H1 (cell line): ENCODE measurements around the gene CTIF. TPM values are rescaled to one million over a fixed set of nuclear protein-coding genes. Genes with fewer than 3 reads are reported as not detected.
A peak's percentile ranks its signal among the peaks of the same experiment; 100 is the strongest.

ENCODE experiments used
- CTCF ChIA-PET: fragments of 300-600 bp; sonication (Branson Sonifier 250); formaldehyde crosslinking; loops from one replicate; lab custom pipeline; 2021; ENCODE audit not compliant: partially characterized antibody; lab: Charles Lee
- POLR2A ChIA-PET: fragments of 300-600 bp; sonication (Branson Sonifier 250); formaldehyde crosslinking; loops from one replicate; lab custom pipeline; 2021; ENCODE audit warnings: inconsistent platforms; ENCODE audit not compliant: partially characterized antibody; lab: Charles Lee
- DNase-seq, 2 experiments: peaks; one replicate each; pipeline versions ENCODE4 v3.0.0 to v3.0.0-alpha.2; 2010 to 2022; ENCODE audit warnings: low spot score in 2 of 2, low read depth in 1 of 2, mixed read lengths in 1 of 2
- FAIRE-seq: peaks from 2 replicates; lab custom pipeline; 2011; peaks lifted over from hg19 to GRCh38; lab: Jason Lieb, UNC
- H2AFZ ChIP-seq: 2 replicates; pipeline ENCODE4 v1.8.1; 2012; ENCODE audit warnings: low read length, inconsistent platforms
- H2AK5ac ChIP-seq: 2 replicates; pipeline ENCODE4 v1.6.1; 2013; ENCODE audit warnings: low read depth, low read length
- H2BK120ac ChIP-seq: replicated peaks from 2 replicates; pipeline ENCODE3; 2013; ENCODE audit warnings: low read depth, low read length, inconsistent platforms
- H2BK12ac ChIP-seq: 2 replicates; pipeline ENCODE4 v1.6.1; 2013; ENCODE audit warnings: low read depth, low read length
- H2BK15ac ChIP-seq: 2 replicates; pipeline ENCODE4 v1.6.1; 2013; ENCODE audit warnings: low read length
- H2BK20ac ChIP-seq: 2 replicates; pipeline ENCODE4 v1.6.1; 2013; ENCODE audit warnings: low read length
- H2BK5ac ChIP-seq: 2 replicates; pipeline ENCODE4 v1.6.1; 2013; ENCODE audit warnings: low read depth, low read length
- H3K14ac ChIP-seq: 2 replicates; pipeline ENCODE4 v1.6.1; 2013; ENCODE audit warnings: inconsistent platforms; ENCODE audit not compliant: insufficient read length
- H3K18ac ChIP-seq: 2 replicates; pipeline ENCODE4 v1.6.1; 2013; ENCODE audit warnings: low read length; ENCODE audit errors: extremely low read depth
- H3K23ac ChIP-seq: 2 replicates; pipeline ENCODE4 v1.6.1; 2013; ENCODE audit warnings: inconsistent platforms; ENCODE audit not compliant: insufficient read length
- H3K23me2 ChIP-seq: 2 replicates; pipeline ENCODE4 v1.6.1; 2013; ENCODE audit warnings: low read depth, low read length
- H3K27ac ChIP-seq: 2 replicates; pipeline ENCODE4 v1.6.1; 2011; ENCODE audit warnings: low read depth, low read length, inconsistent platforms
- H3K27me3 ChIP-seq, 4 experiments: replicated peaks in 1 of 4; 1 replicate in 1 of 4; 2 replicates in 3 of 4; pipeline versions ENCODE4 v1.6.1 to v1.8.1; 2011 to 2013; ENCODE audit warnings: low read length in 3 of 4, mild to moderate bottlenecking in 3 of 4, inconsistent platforms in 2 of 4, mixed read lengths in 2 of 4, moderate library complexity in 1 of 4; ENCODE audit not compliant: control insufficient read depth in 3 of 4, insufficient read depth in 3 of 4; ENCODE audit errors: extremely low read depth in 1 of 4
- H3K36me3 ChIP-seq, 4 experiments: 2 replicates each; pipeline versions ENCODE4 v1.6.1 to v1.8.1; 2011 to 2013; ENCODE audit warnings: mild to moderate bottlenecking in 4 of 4, low read length in 3 of 4, moderate library complexity in 2 of 4, control low read depth in 1 of 4, inconsistent platforms in 1 of 4; ENCODE audit not compliant: insufficient read depth in 4 of 4, control insufficient read depth in 2 of 4
- H3K4ac ChIP-seq: replicated peaks from 2 replicates; pipeline ENCODE3; 2013; ENCODE audit warnings: low read length, low read depth, mixed read lengths, inconsistent platforms; ENCODE audit not compliant: insufficient read length
- H3K4me1 ChIP-seq, 4 experiments: replicated peaks in 1 of 4; 1 replicate in 1 of 4; 2 replicates in 3 of 4; pipeline versions ENCODE4 v1.6.1 to v1.8.1; 2011 to 2013; ENCODE audit warnings: low read length in 3 of 4, inconsistent platforms in 2 of 4, mixed read lengths in 1 of 4; ENCODE audit not compliant: insufficient read depth in 4 of 4, control insufficient read depth in 3 of 4
- H3K4me2 ChIP-seq, 2 experiments: 2 replicates each; pipeline versions ENCODE4 v1.6.1 to v1.8.1; 2011 to 2013; ENCODE audit warnings: low read depth in 2 of 2, low read length in 2 of 2, control low read depth in 1 of 2, inconsistent platforms in 1 of 2, mild to moderate bottlenecking in 1 of 2; ENCODE audit not compliant: insufficient read depth in 1 of 2
- H3K4me3 ChIP-seq, 4 experiments: fragments of 200-600, 300-600 bp in 1 of 4; sonication (generic), shearing (Covaris generic), sonication (Bioruptor Twin) in 1 of 4; 2 replicates each; pipeline versions ENCODE4 v1.5.1 to v1.8.1; 2011 to 2016; ENCODE audit warnings: low read length in 4 of 4, low read depth in 3 of 4, control low read depth in 2 of 4, inconsistent platforms in 2 of 4, mild to moderate bottlenecking in 2 of 4, mixed read lengths in 1 of 4, moderate library complexity in 1 of 4; ENCODE audit not compliant: insufficient read depth in 2 of 4; ENCODE audit errors: extremely low read depth in 1 of 4
- H3K56ac ChIP-seq: replicated peaks from 2 replicates; pipeline ENCODE3; 2013; ENCODE audit warnings: low read depth, mild to moderate bottlenecking, mixed read lengths, low read length, inconsistent platforms; ENCODE audit not compliant: insufficient read length
- H3K79me1 ChIP-seq: 2 replicates; pipeline ENCODE4 v1.6.1; 2013; ENCODE audit warnings: low read depth, low read length, control low read depth
- H3K79me2 ChIP-seq, 2 experiments: 2 replicates each; pipeline versions ENCODE4 v1.6.1 to v1.8.1; 2012 to 2013; ENCODE audit warnings: low read length in 2 of 2, mild to moderate bottlenecking in 2 of 2, inconsistent platforms in 1 of 2; ENCODE audit not compliant: insufficient read depth in 2 of 2, control insufficient read depth in 1 of 2
- H3K9ac ChIP-seq, 4 experiments: replicated peaks in 1 of 4; 1 replicate in 1 of 4; 2 replicates in 3 of 4; pipeline versions ENCODE4 v1.6.1 to v1.8.1; 2011 to 2013; ENCODE audit warnings: low read depth in 3 of 4, low read length in 3 of 4, control low read depth in 2 of 4, mild to moderate bottlenecking in 2 of 4, moderate library complexity in 2 of 4, inconsistent platforms in 1 of 4; ENCODE audit errors: extremely low read depth in 1 of 4
- H3K9me3 ChIP-seq, 2 experiments: 2 replicates each; pipeline versions ENCODE4 v1.6.1 to v1.8.1; 2012 to 2013; ENCODE audit warnings: mild to moderate bottlenecking in 2 of 2, moderate library complexity in 2 of 2, control low read depth in 1 of 2, inconsistent platforms in 1 of 2, low read depth in 1 of 2, low read length in 1 of 2, mixed read lengths in 1 of 2; ENCODE audit not compliant: insufficient read depth in 2 of 2
- H4K20me1 ChIP-seq, 2 experiments: replicated peaks in 1 of 2; 2 replicates each; pipeline versions ENCODE3 to v1.8.1; 2011 to 2013; ENCODE audit warnings: inconsistent platforms in 2 of 2, low read length in 2 of 2, mild to moderate bottlenecking in 1 of 2; ENCODE audit not compliant: insufficient read depth in 2 of 2, control insufficient read depth in 1 of 2
- H4K5ac ChIP-seq: 2 replicates; pipeline ENCODE4 v1.6.1; 2013; ENCODE audit warnings: low read length, low read depth, mixed read lengths, inconsistent platforms; ENCODE audit not compliant: insufficient read length
- H4K8ac ChIP-seq: 2 replicates; pipeline ENCODE4 v1.8.0; 2013; ENCODE audit warnings: mild to moderate bottlenecking, moderate library complexity, low read length, inconsistent platforms; ENCODE audit not compliant: insufficient read depth; ENCODE audit errors: extremely low read depth
- H4K91ac ChIP-seq: replicated peaks from 2 replicates; pipeline ENCODE3; 2013; ENCODE audit warnings: low read length, mixed read lengths, inconsistent platforms; ENCODE audit not compliant: insufficient read length
- ASH2L ChIP-seq: fragments of 200-600, 300-600 bp; sonication (generic); IDR thresholded peaks from one replicate; pipeline ENCODE4 v1.7.1; 2017; ENCODE audit warnings: low read length
- EZH2 ChIP-seq: fragments of 200-600 bp; sonication (generic); IDR thresholded peaks from 2 replicates; pipeline ENCODE4 v1.7.1; 2012; ENCODE audit warnings: low read depth, mild to moderate bottlenecking, moderate library complexity, low read length, inconsistent platforms; ENCODE audit not compliant: severe bottlenecking
- KDM1A ChIP-seq: fragments of 200-600, 300-600 bp; sonication (generic); IDR thresholded peaks from 2 replicates; pipeline ENCODE4 v1.7.1; 2016; ENCODE audit warnings: mild to moderate bottlenecking, low read length, borderline replicate concordance
- PHF8 ChIP-seq: fragments of 200-600 bp; sonication (generic); conservative IDR thresholded peaks from 2 replicates; pipeline ENCODE4 v1.7.1; 2012; ENCODE audit warnings: low read depth, mild to moderate bottlenecking, inconsistent platforms, low read length, moderate library complexity
- RBBP5 ChIP-seq: IDR thresholded peaks from 2 replicates; pipeline ENCODE4 v1.7.1; 2012; ENCODE audit warnings: low read depth, mild to moderate bottlenecking, inconsistent platforms, low read length, moderate library complexity, borderline replicate concordance
- SIRT6 ChIP-seq: IDR thresholded peaks from one replicate; pipeline ENCODE4 v1.7.1; 2012; ENCODE audit warnings: low read length, inconsistent platforms
- SIX5 ChIP-seq: IDR thresholded peaks from 2 replicates; pipeline ENCODE4 v1.6.1; 2011; ENCODE audit warnings: mild to moderate bottlenecking, low read depth, low read length
- TBP ChIP-seq: IDR thresholded peaks from 2 replicates; pipeline ENCODE4 v1.6.1; 2011; ENCODE audit warnings: low read depth, low read length, improper control_type of control experiment
- ZNF274 ChIP-seq: IDR thresholded peaks from 2 replicates; pipeline ENCODE4 v1.7.0; 2012; ENCODE audit warnings: low read length, borderline replicate concordance; ENCODE audit errors: extremely low read depth
- WGBS, 2 experiments: shearing (Covaris generic) in 1 of 2; methylation state at CpG; one replicate each; pipeline versions ENCODE4 v1.1.6 to v1.1.7; 2013 to 2015; ENCODE audit warnings: low lambda C conversion rate in 2 of 2, mixed read lengths in 2 of 2, inconsistent platforms in 1 of 2, low coverage in 1 of 2, missing lambda C conversion rate in 1 of 2; ENCODE audit not compliant: insufficient replicate concordance in 2 of 2, insufficient coverage in 1 of 2, insufficient read length in 1 of 2; ENCODE audit errors: extremely low coverage in 1 of 2, missing lambda C conversion rate in 1 of 2; 5-methylcytosine and 5-hydroxymethylcytosine counted together
- polyA plus RNA-seq, 7 experiments: library from polyadenylated mRNA; depleted of rRNA in 3 of 7; stranded (reverse) in 5 of 7; unstranded in 2 of 7; fragments of >200 nt in 5 of 7; fragments of 200-250 nt in 2 of 7; gene quantifications; 1 replicate in 5 of 7; 2 replicates in 1 of 7; 4 replicates in 1 of 7; pipeline versions ENCODE4 v1.2.1 to v1.2.3, GENCODE V29; 2011 to 2013; ENCODE audit warnings: missing spikeins in 2 of 7, mixed read lengths in 2 of 7
- total RNA-seq: library from RNA; stranded (reverse); fragmentation: NEBNext Ultra II Directional; extraction: Animal tissue kit (Norgen Biotek cat#: 25700); gene quantifications from 2 replicates; pipeline ENCODE4 v1.2.1, GENCODE V29; 2021
- TF ChIP-seq, protein P1 (sequence below): IDR thresholded peaks from 2 replicates; pipeline ENCODE4 v1.6.1; 2011; ENCODE audit warnings: low read length, improper control_type of control experiment

CTIF gene
- total and polyA plus RNA-seq, 2 of the 8 experiments (the other 6 are each of a cell fraction or from before 2014, with no cell fraction given): 9.0 to 17.8 TPM

DNA sequence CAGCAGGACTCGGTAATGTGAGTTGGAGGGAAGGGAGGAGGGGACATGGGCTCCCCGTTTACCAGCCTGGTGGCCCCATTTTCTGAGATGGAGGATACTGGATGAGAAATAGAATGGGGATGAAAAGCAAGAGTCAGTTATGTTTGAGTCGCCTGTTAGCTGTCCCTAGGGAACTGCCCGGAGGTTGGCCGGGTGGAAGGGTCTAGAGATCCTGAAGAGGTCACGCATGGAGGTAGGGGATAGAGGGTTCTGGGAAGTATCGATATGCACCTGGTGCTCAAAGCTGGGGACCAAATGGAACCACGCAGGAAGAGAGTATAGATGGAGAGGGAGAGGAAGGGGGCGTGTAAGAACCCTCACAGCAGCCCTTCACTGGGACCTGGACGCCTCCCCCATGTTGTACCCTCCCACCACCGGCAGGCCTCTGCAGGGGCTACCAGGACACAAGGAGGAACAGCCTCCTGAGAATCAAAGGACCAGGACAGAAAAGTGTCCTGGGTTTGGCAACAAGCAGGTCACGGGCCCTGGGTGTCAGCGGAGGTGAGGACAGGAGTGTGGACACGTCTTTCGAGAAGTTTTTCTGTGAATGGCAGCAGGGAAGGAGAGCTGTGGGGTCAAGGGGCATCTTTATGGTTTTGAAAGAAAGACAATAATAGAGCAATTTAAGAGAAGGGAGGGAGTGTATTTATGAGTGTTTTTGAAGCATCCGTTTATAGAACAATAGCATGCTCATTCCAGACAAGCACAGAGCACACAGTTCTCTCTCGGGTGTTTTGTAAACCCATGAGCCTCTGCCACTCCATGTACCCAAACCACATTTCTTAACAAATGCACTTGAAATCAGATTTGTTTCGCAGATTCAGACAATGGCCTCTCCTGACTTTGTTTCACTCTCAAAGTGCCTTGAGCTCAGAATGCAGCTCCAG is 279.8 kb downstream of the CTIF start:
- Histone ChIP-seq H2AK5ac (no peak overlapping the region), H3K23ac (no peak overlapping the region), H3K4me1 (no peaks in the 10 kb centered on the region), H4K8ac (no peak overlapping the region), H2BK12ac (no peak overlapping the region), H4K91ac (no peak overlapping the region), H2BK20ac (no peak overlapping the region), H3K79me1 (no peaks in the 10 kb centered on the region), H3K4me3 (no peak overlapping the region), H3K27me3 (no peaks in the 10 kb centered on the region), H3K4ac (no peak overlapping the region), H4K20me1 (no peaks in the 10 kb centered on the region), H3K23me2 (no peaks in the 10 kb centered on the region), H3K36me3 (no peaks in the 10 kb centered on the region), H3K9ac (no peak overlapping the region), H3K56ac (no peak overlapping the region), H3K4me2 (no peak overlapping the region), H2AFZ (no peak overlapping the region), H3K79me2 (no peaks in the 10 kb centered on the region), H3K9me3 (no peaks in the 10 kb centered on the region; a peak in 1 of 4 replicates), H3K18ac (no peak overlapping the region), H2BK15ac (no peak overlapping the region), H3K14ac (no peak overlapping the region), H2BK120ac (no peak overlapping the region), H4K5ac (no peak overlapping the region), H2BK5ac (no peak overlapping the region), H3K27ac (no peak overlapping the region)
- DNase-seq (peak in 1 of 2 experiments; percentile 37), FAIRE-seq (no peak)
- 92% methylated on average over 17 of the region's 18 CpGs; no CpG with 5 or more reads in 1 of the 2 experiments for WGBS, 2 experiments
- CTCF ChIA-PET: interaction anchor here (0.6 to 1.6 kb wide), 6 partner anchors 10 to 1003 kb away, joined by 3 to 5 read pairs (median 3); no protein-coding TSS in a partner anchor
- POLR2A ChIA-PET: interaction anchor here (1.4 kb wide), 1 partner anchor 9 kb away, joined by 4 read pairs; no protein-coding TSS in a partner anchor
- TF ChIP-seq SIX5 (no peak), SIRT6 (no peak), ASH2L (no peak), KDM1A (no peak), EZH2 (no peak), RBBP5 (no peak), TBP (no peak), ZNF274 (no peak), PHF8 (no peak)
- TF ChIP-seq, protein P1, sequence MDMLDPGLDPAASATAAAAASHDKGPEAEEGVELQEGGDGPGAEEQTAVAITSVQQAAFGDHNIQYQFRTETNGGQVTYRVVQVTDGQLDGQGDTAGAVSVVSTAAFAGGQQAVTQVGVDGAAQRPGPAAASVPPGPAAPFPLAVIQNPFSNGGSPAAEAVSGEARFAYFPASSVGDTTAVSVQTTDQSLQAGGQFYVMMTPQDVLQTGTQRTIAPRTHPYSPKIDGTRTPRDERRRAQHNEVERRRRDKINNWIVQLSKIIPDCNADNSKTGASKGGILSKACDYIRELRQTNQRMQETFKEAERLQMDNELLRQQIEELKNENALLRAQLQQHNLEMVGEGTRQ: no peak
